Measurements from ENCODE around the gene BAAT.

BAAT gene

DNA sequence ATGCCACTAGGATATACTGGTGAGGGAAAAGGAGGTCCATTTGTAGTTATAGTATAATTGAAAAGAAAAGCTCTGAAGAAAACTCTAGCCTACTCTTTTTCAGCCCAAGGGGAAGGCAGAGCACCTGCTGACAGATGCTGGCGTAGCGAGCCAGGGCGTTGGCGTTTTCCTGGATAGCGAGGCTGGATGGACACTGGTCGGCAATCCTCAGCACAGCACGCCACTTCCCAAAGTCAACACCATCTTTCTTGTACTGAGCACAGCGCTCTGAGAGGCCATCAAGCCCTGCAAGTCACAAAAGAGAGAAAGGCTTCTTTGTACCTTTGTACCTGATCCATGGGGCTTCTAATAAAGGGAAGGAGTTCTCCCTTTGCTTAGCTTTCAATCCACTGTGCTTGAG lies 42.6 kb upstream of the BAAT start:
- CTCF ChIA-PET, result interaction anchor here (1.1 to 1.2 kb wide), 2 partner anchors 13 to 22 kb away, joined by 3 to 4 read pairs; no protein-coding TSS in a partner anchor

DNA sequence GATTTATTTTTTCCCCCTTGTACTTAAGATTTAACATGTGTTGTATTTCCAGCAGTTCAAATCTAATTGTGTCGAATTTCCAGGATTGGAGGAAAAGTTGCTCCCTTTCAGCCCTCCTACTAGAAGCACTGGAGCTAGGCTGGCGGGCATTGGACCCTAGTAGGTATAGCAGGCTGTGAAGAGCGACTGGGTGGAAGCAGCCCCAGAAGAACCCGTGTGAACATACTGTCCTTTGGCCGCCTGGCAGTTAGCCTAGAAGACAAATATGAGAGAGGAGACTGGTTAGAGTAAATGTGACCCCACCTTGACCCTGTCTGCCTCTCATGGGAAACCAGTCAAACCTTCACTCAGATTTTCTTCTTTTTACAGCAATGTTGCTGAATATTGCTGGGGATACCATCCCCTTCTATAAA lies 36.9 kb upstream of the BAAT start:
- Histone ChIP-seq H3K36me3 (ENCODE audit: control insufficient read depth in 4 of 4, insufficient read depth in 4 of 4, low read length in 3 of 4) (no peaks in the 10 kb centered on the region), H3K4me1 (ENCODE audit: control extremely low read depth in 1 of 4, control insufficient read depth in 4 of 4, insufficient read depth in 4 of 4, low read length in 3 of 4) (peaks cover 0 to 3% (median 0%) of the 10 kb centered on the region in 4 experiments), H3K9me3 (ENCODE audit: control extremely low read depth in 1 of 5, control insufficient read depth in 4 of 5, insufficient read depth in 2 of 5, low read depth in 1 of 5, low read length in 4 of 5) (peaks cover 0 to 2% (median 0%) of the 10 kb centered on the region in 5 experiments), H3K27ac (ENCODE audit: insufficient read depth in 1 of 2, low read depth in 1 of 2, low read length in 2 of 2, poor library complexity in 1 of 2, severe bottlenecking in 2 of 2) (no peak overlapping the region), H3K27me3 (replicated peaks in 2 of 5; ENCODE audit: control insufficient read depth in 4 of 5, insufficient read depth in 5 of 5, low read length in 4 of 5) (no peaks in the 10 kb centered on the region), H3K4me3 (ENCODE audit: control insufficient read depth in 1 of 7, extremely low read depth in 1 of 7, insufficient read depth in 4 of 7, low read depth in 2 of 7, low read length in 6 of 7) (no peak overlapping the region)
- POLR2A ChIA-PET, result no interaction called here
- DNase-seq, result no peak
- CTCF ChIA-PET, result interaction anchor here (1.2 to 1.6 kb wide), 2 partner anchors 11 to 37 kb away, joined by 3 to 4 read pairs; no protein-coding TSS in a partner anchor
- WGBS (ENCODE audit: insufficient coverage), result 92% methylated on average over 2 of the region's 5 CpGs

More for the DNA sequence above, 42.6 kb upstream of the BAAT start:
- 97% methylated on average over 8 of the region's 8 CpGs for WGBS (ENCODE audit: insufficient coverage)
- peaks cover 0 to 2% (median 0%) of the 10 kb centered on the region in 5 experiments for H3K27me3 ChIP-seq (replicated peaks in 2 of 5; ENCODE audit: control insufficient read depth in 4 of 5, insufficient read depth in 5 of 5, low read length in 4 of 5)
- no peaks in the 10 kb centered on the region for H3K4me1 ChIP-seq (ENCODE audit: control extremely low read depth in 1 of 4, control insufficient read depth in 4 of 4, insufficient read depth in 4 of 4, low read length in 3 of 4)
- no peak overlapping the region for H3K4me3 ChIP-seq (ENCODE audit: control insufficient read depth in 1 of 7, extremely low read depth in 1 of 7, insufficient read depth in 4 of 7, low read depth in 2 of 7, low read length in 6 of 7)
- POLR2A ChIA-PET, result no interaction called here
- peaks cover 0 to 2% (median 0%) of the 10 kb centered on the region in 5 experiments for H3K9me3 ChIP-seq (ENCODE audit: control extremely low read depth in 1 of 5, control insufficient read depth in 4 of 5, insufficient read depth in 2 of 5, low read depth in 1 of 5, low read length in 4 of 5)
- H3K36me3 ChIP-seq (ENCODE audit: control insufficient read depth in 4 of 4, insufficient read depth in 4 of 4, low read length in 3 of 4), result no peaks in the 10 kb centered on the region
- no peak overlapping the region for H3K27ac ChIP-seq (ENCODE audit: insufficient read depth in 1 of 2, low read depth in 1 of 2, low read length in 2 of 2, poor library complexity in 1 of 2, severe bottlenecking in 2 of 2)
- no peak for DNase-seq

DNA sequence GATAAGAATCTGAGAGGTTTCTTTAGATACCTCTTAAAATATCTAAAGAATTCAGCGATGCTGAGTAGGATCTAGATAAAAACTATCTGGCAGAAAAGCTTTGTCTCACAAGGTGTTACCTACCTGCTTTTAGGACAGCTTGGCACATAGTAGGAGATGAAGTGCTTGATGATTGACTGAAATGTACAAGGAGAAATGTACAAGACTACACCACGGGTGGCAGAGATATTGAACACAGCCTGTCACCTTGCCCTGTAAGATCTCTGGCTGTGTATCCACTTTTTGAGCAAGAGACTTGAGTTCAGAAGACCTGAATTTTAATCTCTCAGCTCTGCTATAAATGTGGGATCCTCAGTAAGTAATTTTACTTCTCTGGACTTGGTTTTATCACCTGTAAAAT lies 35.1 kb upstream of the BAAT start:
- ChIA-PET CTCF (interaction anchor here (1.1 to 1.3 kb wide), 2 partner anchors 12 to 32 kb away, joined by 3 read pairs; no protein-coding TSS in a partner anchor), POLR2A (no interaction called here)
- Histone ChIP-seq H3K27ac (ENCODE audit: insufficient read depth in 1 of 2, low read depth in 1 of 2, low read length in 2 of 2, poor library complexity in 1 of 2, severe bottlenecking in 2 of 2) (no peak overlapping the region), H3K9me3 (ENCODE audit: control extremely low read depth in 1 of 5, control insufficient read depth in 4 of 5, insufficient read depth in 2 of 5, low read depth in 1 of 5, low read length in 4 of 5) (peaks cover 0 to 8% (median 4%) of the 10 kb centered on the region in 5 experiments), H3K4me1 (ENCODE audit: control extremely low read depth in 1 of 4, control insufficient read depth in 4 of 4, insufficient read depth in 4 of 4, low read length in 3 of 4) (peaks cover 0 to 3% (median 0%) of the 10 kb centered on the region in 4 experiments), H3K4me3 (ENCODE audit: control insufficient read depth in 1 of 7, extremely low read depth in 1 of 7, insufficient read depth in 4 of 7, low read depth in 2 of 7, low read length in 6 of 7) (no peak overlapping the region), H3K36me3 (ENCODE audit: control insufficient read depth in 4 of 4, insufficient read depth in 4 of 4, low read length in 3 of 4) (peaks cover 0 to 3% (median 0%) of the 10 kb centered on the region in 4 experiments), H3K27me3 (replicated peaks in 2 of 5; ENCODE audit: control insufficient read depth in 4 of 5, insufficient read depth in 5 of 5, low read length in 4 of 5) (no peaks in the 10 kb centered on the region)
- DNase-seq, result no peak
- no CpG with 5 or more reads among the region's 2 CpGs for WGBS (ENCODE audit: insufficient coverage)

GRCh38 chr9:101418518-101419430 lies 34.0 kb upstream of the BAAT start:
- H3K27ac ChIP-seq (ENCODE audit: insufficient read depth in 1 of 2, low read depth in 1 of 2, low read length in 2 of 2, poor library complexity in 1 of 2, severe bottlenecking in 2 of 2), result no peak overlapping the region
- H3K27me3 ChIP-seq (replicated peaks in 2 of 5; ENCODE audit: control insufficient read depth in 4 of 5, insufficient read depth in 5 of 5, low read length in 4 of 5), result no peaks in the 10 kb centered on the region
- peaks cover 0 to 3% (median 0%) of the 10 kb centered on the region in 4 experiments for H3K4me1 ChIP-seq (ENCODE audit: control extremely low read depth in 1 of 4, control insufficient read depth in 4 of 4, insufficient read depth in 4 of 4, low read length in 3 of 4)
- no peak overlapping the region for H3K4me3 ChIP-seq (ENCODE audit: control insufficient read depth in 1 of 7, extremely low read depth in 1 of 7, insufficient read depth in 4 of 7, low read depth in 2 of 7, low read length in 6 of 7)
- POLR2A ChIA-PET, result no interaction called here
- peaks cover 0 to 3% (median under 1%) of the 10 kb centered on the region in 4 experiments for H3K36me3 ChIP-seq (ENCODE audit: control insufficient read depth in 4 of 4, insufficient read depth in 4 of 4, low read length in 3 of 4)
- DNase-seq, result no peak
- 95% methylated on average over 6 of the region's 7 CpGs for whole genome bisulfite sequencing (ENCODE audit: insufficient coverage)
- CTCF ChIA-PET, result interaction anchor here (0.9 to 1.3 kb wide), 3 partner anchors 13 to 122 kb away, joined by 3 to 4 read pairs (median 3); no protein-coding TSS in a partner anchor
- peaks cover 0 to 15% (median 5%) of the 10 kb centered on the region in 5 experiments for H3K9me3 ChIP-seq (ENCODE audit: control extremely low read depth in 1 of 5, control insufficient read depth in 4 of 5, insufficient read depth in 2 of 5, low read depth in 1 of 5, low read length in 4 of 5)

DNA sequence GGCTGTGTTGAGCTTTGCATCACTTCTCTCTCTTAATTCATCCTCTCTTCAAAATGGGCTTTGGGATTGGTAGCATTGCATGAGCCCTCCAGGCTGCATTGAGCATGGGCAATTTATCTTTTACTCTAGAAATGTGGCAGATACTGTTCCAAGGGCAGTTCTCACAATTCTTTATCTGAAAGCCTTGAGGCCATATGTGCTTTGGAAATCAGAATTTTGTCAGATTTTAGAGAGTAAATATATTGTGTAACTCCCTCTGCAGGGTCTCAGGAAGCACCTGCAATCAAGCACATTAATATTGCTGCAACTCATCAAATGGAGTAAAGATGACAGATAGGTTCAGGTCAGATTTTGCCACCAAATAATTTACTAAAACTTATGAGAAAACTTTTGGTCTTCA lies 33.2 kb upstream of the BAAT start:
- POLR2A ChIA-PET, result no interaction called here
- CTCF ChIA-PET, result interaction anchor here (0.9 kb wide), 1 partner anchor 123 kb away, joined by 3 read pairs; no protein-coding TSS in a partner anchor
- H3K27me3 ChIP-seq (replicated peaks in 2 of 5; ENCODE audit: control insufficient read depth in 4 of 5, insufficient read depth in 5 of 5, low read length in 4 of 5), result no peaks in the 10 kb centered on the region

DNA sequence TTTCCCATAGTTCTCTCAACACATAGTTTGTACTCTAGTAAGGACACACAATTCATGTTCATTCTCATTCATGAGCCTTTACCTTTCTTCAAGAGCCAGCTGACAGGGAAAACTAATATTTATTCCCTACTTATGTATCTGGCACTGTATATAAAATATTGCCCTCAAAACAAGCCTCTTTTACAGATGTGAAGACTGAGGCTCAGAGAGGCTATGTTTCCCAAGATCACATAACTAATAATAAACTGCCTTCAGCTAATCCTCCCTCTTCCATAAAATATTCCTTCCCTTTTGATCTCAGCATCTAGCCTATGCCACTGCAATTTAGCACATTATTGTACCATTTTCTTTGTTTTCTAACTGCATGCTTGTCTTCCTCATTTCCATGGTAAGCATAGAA lies 32.6 kb upstream of the BAAT start:
- H3K27ac ChIP-seq (ENCODE audit: insufficient read depth in 1 of 2, low read depth in 1 of 2, low read length in 2 of 2, poor library complexity in 1 of 2, severe bottlenecking in 2 of 2), result no peak overlapping the region
- H3K4me3 ChIP-seq (ENCODE audit: control insufficient read depth in 1 of 7, extremely low read depth in 1 of 7, insufficient read depth in 4 of 7, low read depth in 2 of 7, low read length in 6 of 7), result no peak overlapping the region
- H3K36me3 ChIP-seq (ENCODE audit: control insufficient read depth in 4 of 4, insufficient read depth in 4 of 4, low read length in 3 of 4), result peaks cover 0 to 8% (median 3%) of the 10 kb centered on the region in 4 experiments
- ChIA-PET POLR2A (no interaction called here), CTCF (no interaction called here)
- H3K27me3 ChIP-seq (replicated peaks in 2 of 5; ENCODE audit: control insufficient read depth in 4 of 5, insufficient read depth in 5 of 5, low read length in 4 of 5), result no peaks in the 10 kb centered on the region
- H3K9me3 ChIP-seq (ENCODE audit: control extremely low read depth in 1 of 5, control insufficient read depth in 4 of 5, insufficient read depth in 2 of 5, low read depth in 1 of 5, low read length in 4 of 5), result peaks cover 2 to 28% (median 11%) of the 10 kb centered on the region in 5 experiments
- H3K4me1 ChIP-seq (ENCODE audit: control extremely low read depth in 1 of 4, control insufficient read depth in 4 of 4, insufficient read depth in 4 of 4, low read length in 3 of 4), result peaks cover 0 to 3% (median 0%) of the 10 kb centered on the region in 4 experiments
- DNase-seq, result no peak

More for the DNA sequence above, 33.2 kb upstream of the BAAT start:
- Histone ChIP-seq H3K9me3 (ENCODE audit: control extremely low read depth in 1 of 5, control insufficient read depth in 4 of 5, insufficient read depth in 2 of 5, low read depth in 1 of 5, low read length in 4 of 5) (peaks cover 0 to 23% (median 11%) of the 10 kb centered on the region in 5 experiments), H3K4me1 (ENCODE audit: control extremely low read depth in 1 of 4, control insufficient read depth in 4 of 4, insufficient read depth in 4 of 4, low read length in 3 of 4) (peaks cover 0 to 3% (median 0%) of the 10 kb centered on the region in 4 experiments), H3K4me3 (ENCODE audit: control insufficient read depth in 1 of 7, extremely low read depth in 1 of 7, insufficient read depth in 4 of 7, low read depth in 2 of 7, low read length in 6 of 7) (no peak overlapping the region), H3K36me3 (ENCODE audit: control insufficient read depth in 4 of 4, insufficient read depth in 4 of 4, low read length in 3 of 4) (peaks cover 0 to 8% (median 3%) of the 10 kb centered on the region in 4 experiments), H3K27ac (ENCODE audit: insufficient read depth in 1 of 2, low read depth in 1 of 2, low read length in 2 of 2, poor library complexity in 1 of 2, severe bottlenecking in 2 of 2) (no peak overlapping the region)
- DNase-seq, result peak in 1 of 3 donors; percentile 45

DNA sequence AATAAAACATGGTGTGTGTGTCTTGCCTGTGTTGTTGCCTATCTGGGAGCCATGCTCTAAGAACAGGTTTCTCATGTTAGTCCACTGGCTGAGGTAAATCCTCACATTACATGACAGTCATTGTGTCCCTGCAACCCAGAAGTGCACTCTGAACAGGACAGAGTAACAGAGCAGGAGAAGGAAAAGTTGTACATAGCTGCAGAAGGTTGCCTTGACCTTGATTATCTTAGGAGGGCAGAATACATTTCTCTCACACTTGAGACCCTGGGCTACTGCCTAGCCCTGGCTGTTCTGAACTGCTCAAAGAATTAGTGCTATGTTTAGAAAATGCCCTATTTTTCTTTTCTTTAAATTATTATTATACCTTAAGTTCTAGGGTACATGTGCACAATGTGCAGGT lies 30.8 kb upstream of the BAAT start:
- no peaks in the 10 kb centered on the region for H3K27me3 ChIP-seq (replicated peaks in 2 of 5; ENCODE audit: control insufficient read depth in 4 of 5, insufficient read depth in 5 of 5, low read length in 4 of 5)
- H3K36me3 ChIP-seq (ENCODE audit: control insufficient read depth in 4 of 4, insufficient read depth in 4 of 4, low read length in 3 of 4), result peaks cover 0 to 8% (median 3%) of the 10 kb centered on the region in 4 experiments
- ChIA-PET CTCF (no interaction called here), POLR2A (no interaction called here)
- no peak for DNase-seq
- H3K27ac ChIP-seq (ENCODE audit: insufficient read depth in 1 of 2, low read depth in 1 of 2, low read length in 2 of 2, poor library complexity in 1 of 2, severe bottlenecking in 2 of 2), result no peak overlapping the region
- no peak overlapping the region for H3K4me3 ChIP-seq (ENCODE audit: control insufficient read depth in 1 of 7, extremely low read depth in 1 of 7, insufficient read depth in 4 of 7, low read depth in 2 of 7, low read length in 6 of 7)
- peaks cover 0 to 3% (median 0%) of the 10 kb centered on the region in 4 experiments for H3K4me1 ChIP-seq (ENCODE audit: control extremely low read depth in 1 of 4, control insufficient read depth in 4 of 4, insufficient read depth in 4 of 4, low read length in 3 of 4)
- peaks cover 4 to 40% (median 14%) of the 10 kb centered on the region in 5 experiments for H3K9me3 ChIP-seq (ENCODE audit: control extremely low read depth in 1 of 5, control insufficient read depth in 4 of 5, insufficient read depth in 2 of 5, low read depth in 1 of 5, low read length in 4 of 5)
